ENCODE results near the gene CARS1.
"Not testable (repeated sequence)": the region's sequence is repeated elsewhere in the genome, so short reads cannot be mapped to it uniquely, and the experiment has no call there.

The CARS1 gene

DNA sequence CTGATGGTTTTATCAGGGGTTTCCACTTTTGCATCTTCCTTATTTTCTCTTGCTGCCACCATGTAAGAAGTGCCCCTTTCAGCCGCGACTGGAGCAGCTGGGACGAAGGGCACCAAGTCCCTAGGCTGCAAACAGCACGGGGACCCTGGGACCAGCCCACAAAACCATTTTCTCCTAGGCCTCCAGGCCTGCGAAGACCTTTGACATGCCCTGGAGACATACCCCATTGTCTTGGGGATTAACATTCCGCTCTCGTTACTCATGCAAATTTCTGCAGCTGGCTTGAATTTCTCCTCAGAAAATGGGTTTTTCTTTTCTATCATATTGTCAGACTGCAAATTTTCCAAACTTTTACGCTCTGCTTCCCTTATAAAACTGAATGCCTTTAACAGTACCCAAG, 6.7 kb upstream of the CARS1 start:
- not testable (repeated sequence) for DNase-seq (ENCODE audit: low read depth in 4 of 4, low spot score in 1 of 4)

DNA sequence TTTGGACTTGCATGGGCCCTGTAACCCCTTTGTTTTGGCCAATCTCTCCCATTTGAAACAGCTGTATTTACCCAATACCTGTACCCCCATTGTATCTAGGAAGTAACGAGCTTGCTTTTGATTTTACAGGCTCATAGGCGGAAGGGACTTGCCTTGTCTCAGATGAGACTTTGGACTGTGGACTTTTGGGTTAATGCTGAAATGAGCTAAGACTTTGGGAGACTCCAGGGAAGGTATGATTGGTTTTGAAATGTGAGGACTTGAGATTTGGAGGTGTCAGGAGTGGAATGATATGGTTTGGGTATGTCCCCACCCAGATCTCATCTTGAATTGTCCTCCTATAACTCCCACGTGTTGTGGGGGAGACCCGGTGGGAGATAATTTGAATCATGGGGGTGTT, 6.2 kb upstream of the CARS1 start:
- not testable (repeated sequence) for DNase-seq (ENCODE audit: low read depth in 4 of 4, low spot score in 1 of 4)

DNA sequence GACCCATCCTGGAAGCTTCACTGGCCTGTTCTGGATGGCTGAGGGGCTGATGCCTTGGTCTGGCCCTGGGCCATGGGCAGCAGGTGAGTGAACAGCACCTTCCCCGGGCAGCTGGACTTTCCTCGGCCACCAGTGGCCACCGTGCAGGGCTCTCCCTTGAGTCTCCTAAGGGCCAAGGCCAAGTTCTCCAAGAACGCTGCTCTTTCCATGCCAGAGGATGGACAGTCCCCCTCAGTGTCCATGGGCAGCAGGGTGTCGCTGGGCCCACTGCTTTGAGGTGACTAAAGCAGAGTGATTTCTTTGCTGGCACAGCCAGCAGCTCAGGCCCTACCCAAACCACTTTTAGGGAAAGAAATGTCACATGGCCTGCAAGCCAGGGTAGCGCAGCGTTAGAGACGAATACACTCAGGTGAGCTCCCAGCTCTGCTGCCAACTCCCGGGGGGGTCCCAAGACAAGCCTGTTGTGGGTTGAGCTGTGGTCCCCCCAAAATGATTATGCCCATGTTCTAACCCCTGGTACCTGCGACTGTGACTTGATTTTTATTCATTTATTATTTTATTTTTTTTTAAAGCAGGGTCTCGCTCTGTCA, 3.3 kb upstream of the CARS1 start:
- DNase-seq (ENCODE audit: low read depth in 4 of 4, low spot score in 1 of 4): no peak

GRCh38 chr11:3058753-3059664, 1.8 kb upstream of the CARS1 start:
- no peak for DNase-seq (ENCODE audit: low read depth in 4 of 4, low spot score in 1 of 4)

DNA sequence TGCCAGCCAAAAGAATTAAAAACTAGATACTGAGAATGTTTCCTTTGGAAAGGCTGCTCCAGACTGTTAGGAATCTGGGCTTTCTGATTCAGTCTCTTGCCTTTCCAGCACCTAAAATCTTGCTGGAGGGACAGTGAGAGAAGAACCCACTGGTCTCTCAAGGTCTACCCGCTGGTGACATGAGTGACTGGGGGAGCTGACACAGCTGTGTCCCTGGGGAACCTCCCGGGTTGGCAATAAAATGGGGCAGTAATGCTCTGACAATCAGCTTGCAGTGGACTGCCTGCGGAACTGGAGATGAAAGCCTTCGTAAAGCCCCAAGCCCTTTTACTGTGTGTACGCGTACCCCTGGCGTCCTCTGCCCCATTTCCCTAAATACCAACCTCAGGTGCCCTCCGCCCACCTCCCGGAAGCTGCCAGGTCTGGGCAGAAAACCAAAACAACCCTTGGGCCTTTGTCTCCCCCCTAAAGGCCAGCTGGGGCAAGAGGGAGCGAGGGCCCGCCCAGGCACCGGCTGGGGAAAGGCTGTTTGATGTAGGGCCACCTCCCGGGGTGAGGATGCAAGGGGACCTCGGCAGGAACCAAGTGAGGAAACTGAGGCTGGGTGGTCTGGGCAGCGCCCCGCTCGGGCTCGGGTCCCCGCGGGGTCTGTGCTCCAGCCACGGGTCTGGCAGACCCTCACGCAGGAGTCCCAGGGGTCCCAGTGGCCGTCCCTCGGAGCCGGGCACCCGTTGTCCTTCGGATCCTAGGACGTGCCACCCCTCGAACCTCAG, 741 bp downstream of the CARS1 start:
- DNase-seq (ENCODE audit: low read depth in 4 of 4, low spot score in 1 of 4): peak in 1 of 4 experiments; percentile 5

- no peak for DNase-seq (ENCODE audit: low read depth in 4 of 4, low spot score in 1 of 4)
Measured at GRCh38 chr11:3055891-3056290, 1.3 kb downstream of the CARS1 start.

DNA sequence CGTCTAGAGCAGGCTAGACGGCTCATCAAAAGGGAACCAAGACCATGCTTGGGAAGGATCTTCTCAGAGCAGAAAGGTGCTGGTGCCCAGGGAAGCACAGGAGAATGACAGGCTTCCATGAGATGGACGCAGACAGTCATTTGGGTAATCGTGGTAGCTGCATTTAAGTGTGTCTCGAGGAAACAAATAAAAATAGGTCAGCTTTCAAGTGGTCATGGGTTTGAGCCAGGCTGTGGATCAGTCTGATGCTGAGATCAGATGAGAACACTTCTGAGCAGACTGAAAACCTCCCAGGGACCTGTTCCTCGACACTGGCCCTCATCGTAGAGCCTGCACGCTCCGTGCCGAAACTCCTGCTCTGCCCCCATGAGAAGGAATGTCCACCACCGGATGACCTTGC, 4.7 kb downstream of the CARS1 start:
- no peak for DNase-seq (ENCODE audit: low read depth in 4 of 4, low spot score in 1 of 4)

DNA sequence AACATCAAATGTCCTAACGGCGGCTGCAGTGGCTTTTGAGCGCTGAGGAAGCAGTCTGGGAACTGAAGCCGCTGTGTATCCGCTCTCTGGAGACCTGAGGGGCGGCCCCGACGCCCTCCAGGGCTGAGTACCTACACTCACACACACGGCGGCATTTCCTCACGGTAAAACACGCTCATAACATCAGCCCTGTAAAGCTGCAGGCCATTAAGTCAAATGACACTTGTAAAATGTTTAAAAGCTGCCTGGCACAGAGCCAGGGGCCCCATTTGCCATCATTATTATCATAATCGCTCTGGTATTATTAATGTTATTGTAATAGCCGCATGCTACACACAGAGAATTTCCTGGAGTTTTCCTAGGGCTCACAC, 5.1 kb downstream of the CARS1 start:
- no peak for DNase-seq (ENCODE audit: low read depth in 4 of 4, low spot score in 1 of 4)

DNA sequence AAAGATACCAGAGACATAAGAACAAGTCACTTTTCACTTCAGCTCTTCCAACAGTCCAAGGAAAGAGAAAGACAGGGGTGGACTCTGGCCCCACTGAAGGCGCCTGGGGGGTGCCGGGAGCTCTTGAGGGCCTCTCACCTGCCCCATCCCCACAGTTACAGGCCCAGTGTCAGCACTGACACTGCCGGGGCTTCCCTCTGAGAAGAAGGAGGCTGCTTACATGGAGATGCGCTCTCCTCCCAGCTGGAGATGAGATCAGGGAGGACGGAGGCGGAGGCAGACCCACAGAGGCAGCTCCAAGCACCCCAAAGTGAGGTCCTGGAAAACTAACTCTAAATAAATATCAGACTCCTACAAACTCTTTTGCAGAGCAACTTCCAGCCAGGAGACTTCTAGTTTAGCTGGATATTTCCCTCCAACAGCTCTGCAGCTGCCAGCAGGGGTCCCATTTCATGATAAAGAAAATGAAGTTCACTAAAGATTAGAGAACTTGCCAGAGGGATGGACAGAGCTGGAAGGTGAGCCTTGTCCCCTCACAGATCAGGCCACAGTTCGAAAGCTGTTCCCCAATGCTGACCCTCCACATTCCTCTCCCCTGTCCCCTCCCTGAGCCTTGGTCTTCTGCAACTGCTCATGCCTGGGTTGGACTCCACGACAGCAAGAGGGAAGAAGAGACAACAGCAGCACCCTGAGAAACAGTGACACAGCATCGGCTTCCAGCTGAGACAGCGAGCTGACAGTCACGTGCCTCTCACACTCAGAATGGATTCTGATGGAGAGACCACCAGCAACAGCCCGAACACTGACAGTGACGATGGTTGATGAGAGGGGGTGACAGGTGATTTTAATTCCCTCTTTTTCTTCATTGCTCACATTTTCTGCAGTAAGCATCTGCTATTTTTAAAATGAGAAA, 5.8 kb downstream of the CARS1 start:
- DNase-seq (ENCODE audit: low read depth in 4 of 4, low spot score in 1 of 4): no peak

DNA sequence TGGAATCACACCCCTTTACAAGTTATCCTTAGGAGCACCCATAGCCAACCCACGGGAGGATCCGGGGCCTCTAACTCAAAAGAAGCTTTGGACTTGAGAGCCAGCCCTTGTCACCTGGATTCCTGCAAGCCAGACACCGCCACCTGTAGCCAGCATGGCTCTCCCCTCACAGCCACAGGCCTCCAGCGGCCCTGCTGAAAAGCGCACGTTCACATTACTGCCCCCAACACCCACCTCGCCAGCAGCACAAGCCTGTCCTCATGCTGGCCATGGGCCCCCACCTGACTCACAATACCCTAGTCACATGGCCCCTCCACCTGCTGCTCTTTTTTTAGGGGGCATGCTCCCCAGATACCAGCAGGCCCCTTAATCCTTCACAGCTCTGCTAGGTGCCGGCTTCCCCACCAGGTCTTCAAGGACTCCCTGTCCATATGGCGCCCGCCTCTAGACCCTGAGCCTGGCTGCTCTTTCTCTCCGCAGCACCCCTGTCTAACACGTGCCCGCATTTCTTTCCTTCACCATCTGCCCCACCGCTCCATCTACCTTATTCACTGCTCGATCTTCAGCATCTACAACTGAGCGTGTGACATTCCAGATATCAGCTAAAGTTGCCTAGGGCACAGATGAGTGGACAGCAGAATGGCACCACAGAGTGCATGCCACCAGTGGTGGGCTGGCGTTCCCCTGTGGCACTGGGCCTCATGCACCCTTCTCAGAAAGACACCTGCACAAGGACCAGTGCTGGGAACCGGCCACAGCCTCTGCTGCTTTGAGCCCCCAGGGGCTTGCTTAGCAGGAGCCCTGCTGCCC, 6.6 kb downstream of the CARS1 start:
- DNase-seq (ENCODE audit: low read depth in 4 of 4, low spot score in 1 of 4): no peak

- DNase-seq (ENCODE audit: low read depth in 4 of 4, low spot score in 1 of 4): peak in 3 of 4 experiments; percentile 35 to 48 (median 36)
Measured at GRCh38 chr11:3049430-3050243, 7.6 kb downstream of the CARS1 start.

GRCh38 chr11:3047637-3048036, 9.6 kb downstream of the CARS1 start:
- no peak for DNase-seq (ENCODE audit: low read depth in 4 of 4, low spot score in 1 of 4)

DNA sequence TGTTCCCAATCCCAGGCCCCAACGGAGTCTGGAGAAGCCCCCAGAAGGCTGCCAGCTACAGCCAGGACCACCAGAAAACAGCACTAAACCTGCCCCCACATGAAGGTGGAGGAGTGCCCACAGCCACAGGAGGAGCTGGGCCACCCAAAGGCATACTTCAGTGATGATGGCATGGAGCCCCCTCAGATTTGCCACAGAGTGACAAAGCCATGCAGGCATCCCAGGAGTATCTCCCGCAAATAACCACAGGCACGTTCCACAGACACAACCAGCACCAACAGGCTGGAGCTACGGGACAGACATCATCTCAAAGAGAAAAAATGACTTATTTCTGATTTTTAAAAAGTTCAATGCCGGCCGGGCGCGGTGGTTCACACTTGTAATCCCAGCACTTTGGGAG, 10.6 kb downstream of the CARS1 start:
- no peak for DNase-seq (ENCODE audit: low read depth in 4 of 4, low spot score in 1 of 4)

GRCh38 chr11:3046190-3046589, 11.0 kb downstream of the CARS1 start:
- DNase-seq (ENCODE audit: low read depth in 4 of 4, low spot score in 1 of 4): no peak

DNA sequence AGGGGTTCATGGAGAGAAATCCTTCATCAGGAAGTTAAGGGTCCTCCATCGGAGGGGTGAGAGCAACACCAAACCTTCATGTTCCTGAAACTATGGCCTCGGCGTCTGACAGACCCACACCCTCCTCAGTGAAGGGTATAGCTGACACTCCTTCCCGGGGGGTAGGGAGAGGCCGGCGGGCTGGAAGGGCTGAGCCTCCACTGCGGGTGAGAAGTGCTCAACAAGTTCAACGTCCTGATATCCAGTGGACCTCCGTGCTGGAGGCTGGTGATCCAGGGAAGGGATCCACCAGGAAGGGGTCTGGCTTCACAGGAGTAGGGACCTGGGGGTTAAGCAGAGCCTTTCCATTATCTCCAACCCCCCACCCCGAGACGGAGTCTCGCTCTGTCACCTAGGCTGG, 12.3 kb downstream of the CARS1 start:
- no peak for DNase-seq (ENCODE audit: low read depth in 4 of 4, low spot score in 1 of 4)

GRCh38 chr11:3044004-3044403, 13.2 kb downstream of the CARS1 start:
- DNase-seq (ENCODE audit: low read depth in 4 of 4, low spot score in 1 of 4): no peak

GRCh38 chr11:3043315-3043871, 13.8 kb downstream of the CARS1 start:
- no peak for DNase-seq (ENCODE audit: low read depth in 4 of 4, low spot score in 1 of 4)

DNA sequence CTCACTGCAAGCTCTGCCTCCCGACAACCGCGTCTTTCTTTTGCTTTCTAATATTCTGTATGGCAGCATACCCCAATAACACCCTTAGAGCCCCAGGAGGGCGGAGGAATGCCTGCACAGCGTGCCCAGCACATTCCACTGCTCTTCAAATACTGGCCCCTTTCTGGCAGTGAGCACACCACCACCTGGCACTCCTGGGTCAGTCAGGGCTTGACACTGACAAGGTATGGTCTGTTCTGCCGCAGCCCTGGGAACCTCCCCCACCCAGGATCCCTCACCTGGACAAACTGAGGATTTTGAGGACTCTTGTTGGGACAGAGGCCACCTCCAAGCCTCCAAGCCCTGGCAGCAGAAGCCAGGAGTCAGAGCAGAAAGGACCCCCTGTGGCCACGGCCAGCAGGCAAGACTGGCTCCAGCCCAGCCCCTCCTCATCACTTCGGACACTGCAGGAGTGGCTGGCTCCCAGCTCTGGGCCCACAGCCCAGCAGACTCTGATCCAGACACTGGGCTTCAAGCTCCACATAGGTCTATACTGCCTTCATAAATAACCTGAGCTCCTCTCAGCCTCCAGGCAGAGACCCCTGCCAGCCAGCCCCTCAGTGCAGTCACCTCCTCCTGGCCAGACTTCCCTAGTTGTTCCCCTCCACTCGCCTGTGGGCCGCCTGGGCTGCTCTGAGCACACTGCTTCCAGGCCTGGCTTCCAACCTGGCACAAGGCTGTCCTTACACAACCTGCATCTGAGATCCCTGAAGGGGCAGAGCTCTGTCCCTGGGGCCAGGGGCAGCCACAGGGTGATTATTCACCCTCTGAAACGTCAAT, 14.5 kb downstream of the CARS1 start:
- no peak for DNase-seq (ENCODE audit: low read depth in 4 of 4, low spot score in 1 of 4)
